Activated T-cell treated with anti-CD3 and anti-CD28 coated beads, Interleukin-2, amount 50 U/mL, for 72 hours (primary cell): ENCODE measurements around the gene ADSL. TPM values are rescaled to one million over a fixed set of nuclear protein-coding genes. Genes with fewer than 3 reads are reported as not detected.

ENCODE experiments used
- ATAC-seq, 2 donors: fragments of 150-1000 bp; cut with Tn5 transposase; replicated peaks in 1 of 2; 2 replicates each; pipeline ENCODE4 v1.10.0; 2021; ENCODE audit warnings: moderate library complexity in 2 of 2, mild to moderate bottlenecking in 1 of 2
- DNase-seq, 2 donors: peaks; one replicate each; pipeline ENCODE4 v3.0.0; 2021 to 2022; ENCODE audit warnings: mixed read lengths in 1 of 2
- H3K27ac Mint-ChIP-seq: one replicate; pipeline ENCODE4 v1.8.0; 2022; ENCODE audit warnings: mild to moderate bottlenecking, moderate library complexity, mixed read lengths
- H3K27me3 Mint-ChIP-seq: one replicate; pipeline ENCODE4 v1.8.0; 2022; ENCODE audit warnings: low read depth, mixed read lengths
- H3K36me3 Mint-ChIP-seq, 2 donors: one replicate each; pipeline ENCODE4 v1.8.0; 2022; ENCODE audit warnings: mixed read lengths in 2 of 2, mild to moderate bottlenecking in 1 of 2; ENCODE audit not compliant: insufficient read depth in 2 of 2
- H3K4me1 Mint-ChIP-seq: one replicate; pipeline ENCODE4 v1.8.0; 2022; ENCODE audit warnings: low read depth, mixed read lengths
- H3K4me3 Mint-ChIP-seq, 2 donors: one replicate each; pipeline ENCODE4 v1.8.0; 2022; ENCODE audit warnings: mild to moderate bottlenecking in 2 of 2, mixed read lengths in 2 of 2, moderate library complexity in 2 of 2
- H3K9me3 Mint-ChIP-seq, 2 donors: one replicate each; pipeline ENCODE4 v1.8.0; 2022; ENCODE audit warnings: mixed read lengths in 2 of 2
- total RNA-seq, 2 donors: library from RNA; stranded (reverse); gene quantifications; one replicate each; pipeline ENCODE4 v1.2.3, GENCODE V29; 2022

ADSL gene
- total RNA-seq, 2 donors from 2014 or later: 98.7 to 102 TPM

GRCh38 chr22:40314041-40314440, 32.3 kb upstream of the ADSL start:
- peak overlapping the region; percentile 69 for H3K27ac Mint-ChIP-seq
- peaks cover 15 to 36% of the 10 kb centered on the region in 2 donors for H3K36me3 Mint-ChIP-seq
- ATAC-seq (no peak), DNase-seq (no peak)
- H3K4me3 Mint-ChIP-seq: no peak overlapping the region
- H3K27me3 Mint-ChIP-seq: no peaks in the 10 kb centered on the region
- H3K9me3 Mint-ChIP-seq: no peaks in the 10 kb centered on the region
- H3K4me1 Mint-ChIP-seq: peaks cover 12% of the 10 kb centered on the region

GRCh38 chr22:40320687-40321086, 25.6 kb upstream of the ADSL start:
- Mint-ChIP-seq H3K9me3 (no peaks in the 10 kb centered on the region), H3K4me1 (peaks cover 61% of the 10 kb centered on the region), H3K36me3 (peaks cover 6 to 38% of the 10 kb centered on the region in 2 donors), H3K27me3 (no peaks in the 10 kb centered on the region), H3K27ac (peak overlapping the region; percentile 44), H3K4me3 (peak overlapping the region in 1 of 2 donors; percentile 1)
- no peak for DNase-seq
- peak in 1 of 2 donors; percentile 8 for ATAC-seq

- Mint-ChIP-seq H3K4me3 (no peak overlapping the region), H3K27ac (peak overlapping the region; percentile 36), H3K27me3 (no peaks in the 10 kb centered on the region), H3K4me1 (peaks cover 67% of the 10 kb centered on the region), H3K36me3 (peaks cover 6 to 36% of the 10 kb centered on the region in 2 donors), H3K9me3 (no peaks in the 10 kb centered on the region)
- ATAC-seq (no peak), DNase-seq (no peak)
These were observed 24.3 kb upstream of the ADSL start for GRCh38 chr22:40322021-40322420.

- no peak for DNase-seq
- ATAC-seq: no peak
- peak overlapping the region; percentile 9 to 45 for H3K4me3 Mint-ChIP-seq
These were observed 23.4 kb upstream of the ADSL start for GRCh38 chr22:40322818-40323447.

GRCh38 chr22:40323681-40324171, 22.6 kb upstream of the ADSL start:
- H3K9me3 Mint-ChIP-seq: no peaks in the 10 kb centered on the region
- H3K36me3 Mint-ChIP-seq: peaks cover 6 to 24% of the 10 kb centered on the region in 2 donors
- H3K27ac Mint-ChIP-seq: peak overlapping the region; percentile 97
- H3K27me3 Mint-ChIP-seq: no peaks in the 10 kb centered on the region
- DNase-seq: peak; percentile 14 to 29
- H3K4me3 Mint-ChIP-seq: peak overlapping the region; percentile 78 to 82
- peaks cover 83% of the 10 kb centered on the region for H3K4me1 Mint-ChIP-seq
- ATAC-seq: no peak

More at GRCh38 chr22:40322818-40323447, 23.4 kb upstream of the ADSL start:
- Mint-ChIP-seq H3K27ac (peak overlapping the region; percentile 36), H3K27me3 (no peaks in the 10 kb centered on the region), H3K36me3 (peaks cover 6 to 28% of the 10 kb centered on the region in 2 donors), H3K4me1 (peaks cover 75% of the 10 kb centered on the region), H3K9me3 (no peaks in the 10 kb centered on the region)

GRCh38 chr22:40324468-40325305, 21.6 kb upstream of the ADSL start:
- Mint-ChIP-seq H3K4me3 (peak overlapping the region; percentile 78 to 82), H3K36me3 (peaks cover 6 to 24% of the 10 kb centered on the region in 2 donors), H3K4me1 (peaks cover 88% of the 10 kb centered on the region), H3K9me3 (no peaks in the 10 kb centered on the region), H3K27ac (peak overlapping the region; percentile 97), H3K27me3 (no peaks in the 10 kb centered on the region)
- peak; percentile 41 to 44 for ATAC-seq
- DNase-seq: peak; percentile 52 to 56

GRCh38 chr22:40325315-40325714, 21.0 kb upstream of the ADSL start:
- no peaks in the 10 kb centered on the region for H3K9me3 Mint-ChIP-seq
- H3K27me3 Mint-ChIP-seq: no peaks in the 10 kb centered on the region
- peaks cover 6 to 24% of the 10 kb centered on the region in 2 donors for H3K36me3 Mint-ChIP-seq
- H3K4me3 Mint-ChIP-seq: peak overlapping the region; percentile 78 to 82
- ATAC-seq: peak; percentile 94 to 95
- DNase-seq: peak; percentile 83 to 90
- peak overlapping the region; percentile 97 for H3K27ac Mint-ChIP-seq
- peaks cover 88% of the 10 kb centered on the region for H3K4me1 Mint-ChIP-seq

- no peaks in the 10 kb centered on the region for H3K27me3 Mint-ChIP-seq
- peaks cover 4 to 11% of the 10 kb centered on the region in 2 donors for H3K36me3 Mint-ChIP-seq
- peak overlapping the region; percentile 61 for H3K27ac Mint-ChIP-seq
- peak overlapping the region; percentile 28 to 35 for H3K4me3 Mint-ChIP-seq
- H3K9me3 Mint-ChIP-seq: no peaks in the 10 kb centered on the region
- DNase-seq (no peak), ATAC-seq (no peak)
- peaks cover 95% of the 10 kb centered on the region for H3K4me1 Mint-ChIP-seq
These were observed 19.2 kb upstream of the ADSL start for GRCh38 chr22:40326905-40327735.

GRCh38 chr22:40328546-40329456, 17.5 kb upstream of the ADSL start:
- Mint-ChIP-seq H3K4me3 (no peak overlapping the region), H3K27me3 (no peaks in the 10 kb centered on the region), H3K27ac (peak overlapping the region; percentile 59), H3K9me3 (no peaks in the 10 kb centered on the region), H3K36me3 (no peaks in the 10 kb centered on the region), H3K4me1 (peaks cover 100% of the 10 kb centered on the region)
- ATAC-seq (no peak), DNase-seq (no peak)

GRCh38 chr22:40329466-40329865, 16.8 kb upstream of the ADSL start:
- Mint-ChIP-seq H3K27me3 (no peaks in the 10 kb centered on the region), H3K27ac (no peak overlapping the region), H3K4me1 (peaks cover 100% of the 10 kb centered on the region), H3K9me3 (no peaks in the 10 kb centered on the region), H3K36me3 (no peaks in the 10 kb centered on the region), H3K4me3 (no peak overlapping the region)
- DNase-seq (no peak), ATAC-seq (no peak)

GRCh38 chr22:40330086-40330485, 16.2 kb upstream of the ADSL start:
- Mint-ChIP-seq H3K9me3 (no peaks in the 10 kb centered on the region), H3K36me3 (peaks cover 0 to 1% of the 10 kb centered on the region in 2 donors), H3K27me3 (no peaks in the 10 kb centered on the region), H3K4me3 (peak overlapping the region; percentile 17 to 40), H3K4me1 (peaks cover 100% of the 10 kb centered on the region), H3K27ac (no peak overlapping the region)
- no peak for DNase-seq
- ATAC-seq: no peak

GRCh38 chr22:40330615-40331014, 15.7 kb upstream of the ADSL start:
- no peaks in the 10 kb centered on the region for H3K9me3 Mint-ChIP-seq
- peak overlapping the region; percentile 66 for H3K27ac Mint-ChIP-seq
- no peaks in the 10 kb centered on the region for H3K27me3 Mint-ChIP-seq
- DNase-seq (no peak), ATAC-seq (no peak)
- peaks cover 100% of the 10 kb centered on the region for H3K4me1 Mint-ChIP-seq
- H3K4me3 Mint-ChIP-seq: peak overlapping the region in 1 of 2 donors; percentile 10
- peaks cover 0 to 1% of the 10 kb centered on the region in 2 donors for H3K36me3 Mint-ChIP-seq
